ENCODE data around the gene KIF6. TPM values are rescaled to one million over a fixed set of nuclear protein-coding genes. Genes with fewer than 3 reads are reported as not detected.

Gene KIF6
- total RNA-seq, 4 donors from 2014 or later: 0.83 to 2.6 (median 1.1) TPM

DNA sequence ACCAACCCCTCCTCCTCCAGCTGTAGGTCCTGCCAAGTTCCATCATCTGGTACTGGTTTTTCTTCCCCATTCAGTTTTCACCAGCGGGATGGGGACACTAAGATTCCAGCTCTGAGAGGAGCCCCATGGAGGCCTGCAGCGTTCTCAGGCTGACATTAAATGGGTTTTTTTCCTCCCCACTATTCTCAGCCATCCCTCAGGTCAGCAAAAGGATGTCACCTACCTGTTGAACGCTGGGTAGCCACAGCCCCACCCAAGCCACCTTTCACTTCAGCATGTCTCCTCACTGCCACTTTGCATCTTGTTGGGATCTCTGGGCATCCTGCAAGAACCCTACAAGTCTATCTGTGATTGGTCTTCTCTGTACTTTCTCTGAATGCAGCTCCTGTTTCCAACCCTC, 417.7 kb downstream of the KIF6 start:
- no peak for TF ChIP-seq POLR2AphosphoS5 (IDR thresholded peaks at IDR 0.05)
- TF ChIP-seq, protein P1, sequence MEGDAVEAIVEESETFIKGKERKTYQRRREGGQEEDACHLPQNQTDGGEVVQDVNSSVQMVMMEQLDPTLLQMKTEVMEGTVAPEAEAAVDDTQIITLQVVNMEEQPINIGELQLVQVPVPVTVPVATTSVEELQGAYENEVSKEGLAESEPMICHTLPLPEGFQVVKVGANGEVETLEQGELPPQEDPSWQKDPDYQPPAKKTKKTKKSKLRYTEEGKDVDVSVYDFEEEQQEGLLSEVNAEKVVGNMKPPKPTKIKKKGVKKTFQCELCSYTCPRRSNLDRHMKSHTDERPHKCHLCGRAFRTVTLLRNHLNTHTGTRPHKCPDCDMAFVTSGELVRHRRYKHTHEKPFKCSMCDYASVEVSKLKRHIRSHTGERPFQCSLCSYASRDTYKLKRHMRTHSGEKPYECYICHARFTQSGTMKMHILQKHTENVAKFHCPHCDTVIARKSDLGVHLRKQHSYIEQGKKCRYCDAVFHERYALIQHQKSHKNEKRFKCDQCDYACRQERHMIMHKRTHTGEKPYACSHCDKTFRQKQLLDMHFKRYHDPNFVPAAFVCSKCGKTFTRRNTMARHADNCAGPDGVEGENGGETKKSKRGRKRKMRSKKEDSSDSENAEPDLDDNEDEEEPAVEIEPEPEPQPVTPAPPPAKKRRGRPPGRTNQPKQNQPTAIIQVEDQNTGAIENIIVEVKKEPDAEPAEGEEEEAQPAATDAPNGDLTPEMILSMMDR (IDR thresholded peaks at IDR 0.05): no peak
- no peak for TF ChIP-seq POLR2A (IDR thresholded peaks at IDR 0.05; ENCODE audit: low read depth)
- no peak for TF ChIP-seq EP300 (IDR thresholded peaks at IDR 0.05)
- Histone ChIP-seq H3K27me3 (peaks cover 0 to 32% (median 0%) of the 10 kb centered on the region in 4 donors), H3K4me3 (no peak overlapping the region), H3K27ac (replicated peaks in 1 of 4) (no peak overlapping the region), H3K4me1 (peaks cover 2 to 9% (median 4%) of the 10 kb centered on the region in 4 donors), H3K9me3 (no peaks in the 10 kb centered on the region), H3K36me3 (no peaks in the 10 kb centered on the region)
- intact Hi-C loops (cut with DNase I): loop anchor here (5.0 kb wide), 2 partner anchors 335 to 435 kb away; no protein-coding TSS in a partner anchor
- no peak for DNase-seq (ENCODE audit: extremely low spot score)
- 89% methylated on average over 3 of the region's 3 CpGs for WGBS

- H3K36me3 ChIP-seq: no peaks in the 10 kb centered on the region
- intact Hi-C loops (cut with DNase I): loop anchor here (5.0 kb wide), 4 partner anchors 138 to 433 kb away; no protein-coding TSS in a partner anchor
- no peak overlapping the region for H3K27ac ChIP-seq (replicated peaks in 1 of 4)
- H3K4me3 ChIP-seq: no peak overlapping the region
- no peaks in the 10 kb centered on the region for H3K9me3 ChIP-seq
- no peak for TF ChIP-seq POLR2A (IDR thresholded peaks at IDR 0.05; ENCODE audit: low read depth)
- no peak for TF ChIP-seq POLR2AphosphoS5 (IDR thresholded peaks at IDR 0.05)
- TF ChIP-seq, protein P1 (IDR thresholded peaks at IDR 0.05): no peak
- no peak for TF ChIP-seq EP300 (IDR thresholded peaks at IDR 0.05)
- H3K4me1 ChIP-seq: peaks cover 2 to 9% (median 4%) of the 10 kb centered on the region in 4 donors
- no peak for DNase-seq (ENCODE audit: extremely low spot score)
- H3K27me3 ChIP-seq: peaks cover 0 to 23% (median 0%) of the 10 kb centered on the region in 4 donors
Observed at GRCh38 chr6:39304951-39305350, 420.3 kb downstream of the KIF6 start.

GRCh38 chr6:39303425-39304153, 421.6 kb downstream of the KIF6 start:
- intact Hi-C loops (cut with DNase I): loop anchor here (5.0 kb wide), 2 partner anchors 136 to 216 kb away; no protein-coding TSS in a partner anchor
- no peak overlapping the region for H3K27ac ChIP-seq (replicated peaks in 1 of 4)
- H3K9me3 ChIP-seq: no peaks in the 10 kb centered on the region
- peaks cover 0 to 30% (median 0%) of the 10 kb centered on the region in 4 donors for H3K27me3 ChIP-seq
- H3K36me3 ChIP-seq: no peaks in the 10 kb centered on the region
- WGBS: 85% methylated on average over 29 of the region's 30 CpGs
- peaks cover 2 to 9% (median 4%) of the 10 kb centered on the region in 4 donors for H3K4me1 ChIP-seq
- no peak for DNase-seq (ENCODE audit: extremely low spot score)
- TF ChIP-seq, protein P1 (IDR thresholded peaks at IDR 0.05): peak in 1 of 3 experiments; percentile 0
- TF ChIP-seq POLR2AphosphoS5 (IDR thresholded peaks at IDR 0.05): no peak
- no peak overlapping the region for H3K4me3 ChIP-seq

- DNase-seq (ENCODE audit: extremely low spot score): no peak
- Histone ChIP-seq H3K27me3 (peaks cover 0 to 30% (median 0%) of the 10 kb centered on the region in 4 donors), H3K4me3 (peak overlapping the region in 1 of 4 donors; percentile 35), H3K36me3 (no peaks in the 10 kb centered on the region), H3K4me1 (peaks cover 2 to 9% (median 4%) of the 10 kb centered on the region in 4 donors), H3K9me3 (no peaks in the 10 kb centered on the region), H3K27ac (replicated peaks in 1 of 4) (no peak overlapping the region)
- intact Hi-C loops (cut with DNase I): loop anchor here (5.0 kb wide), 2 partner anchors 136 to 216 kb away; no protein-coding TSS in a partner anchor
- 16% methylated on average over 4 of the region's 11 CpGs for WGBS
- no peak for TF ChIP-seq EP300 (IDR thresholded peaks at IDR 0.05)
- TF ChIP-seq, protein P1 (IDR thresholded peaks at IDR 0.05): peak; percentile 68 to 87 (median 84)
Observed at GRCh38 chr6:39302669-39303424, 422.4 kb downstream of the KIF6 start.

All from esophagus muscularis mucosa (tissue), 4 donors.